ES-I3 (cell line): ENCODE data around the gene BCL2.

Experiments
- H3K36me3 ChIP-seq: 2 replicates; pipeline ENCODE4 v1.6.1; 2013; ENCODE audit warnings: mild to moderate bottlenecking, low read length, control low read depth, moderate library complexity; ENCODE audit not compliant: insufficient read depth
- H3K4me1 ChIP-seq: 2 replicates; pipeline ENCODE4 v1.6.1; 2013; ENCODE audit warnings: mild to moderate bottlenecking, control low read depth, low read length; ENCODE audit not compliant: insufficient read depth
- H3K9ac ChIP-seq: 2 replicates; pipeline ENCODE4 v1.6.1; 2013; ENCODE audit warnings: low read depth, mild to moderate bottlenecking, low read length, moderate library complexity
- H3K9me3 ChIP-seq: 2 replicates; pipeline ENCODE4 v1.6.1; 2013; ENCODE audit warnings: mild to moderate bottlenecking, low read length, moderate library complexity; ENCODE audit not compliant: control insufficient read depth, insufficient read depth

The BCL2 gene

DNA sequence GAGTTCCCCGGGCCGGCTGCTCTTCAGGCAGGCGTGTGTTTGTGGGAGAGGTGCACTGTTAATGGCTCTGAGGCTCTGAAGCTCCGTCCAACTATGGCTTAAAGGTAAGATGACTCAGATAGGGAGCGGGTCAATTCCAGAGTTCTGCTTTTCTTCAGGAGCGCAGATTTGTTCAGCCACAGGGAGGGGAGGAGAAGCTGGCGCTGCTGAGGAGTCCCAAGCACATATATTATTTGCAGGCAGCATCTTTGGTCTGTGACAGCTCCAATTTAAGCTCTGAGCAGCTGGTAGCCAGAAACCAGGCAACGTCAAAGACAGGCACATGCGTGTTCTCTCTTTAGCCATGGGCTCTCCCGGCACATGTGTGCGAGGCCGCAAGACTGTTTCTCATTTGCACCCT lies 229.2 kb downstream of the BCL2 start:
- Histone ChIP-seq H3K9ac (no peak overlapping the region), H3K36me3 (no peaks in the 10 kb centered on the region), H3K4me1 (0 out of 2 replicates have a peak, but pooled peaks cover 3% of the 10 kb centered on the region), H3K9me3 (no peaks in the 10 kb centered on the region)

DNA sequence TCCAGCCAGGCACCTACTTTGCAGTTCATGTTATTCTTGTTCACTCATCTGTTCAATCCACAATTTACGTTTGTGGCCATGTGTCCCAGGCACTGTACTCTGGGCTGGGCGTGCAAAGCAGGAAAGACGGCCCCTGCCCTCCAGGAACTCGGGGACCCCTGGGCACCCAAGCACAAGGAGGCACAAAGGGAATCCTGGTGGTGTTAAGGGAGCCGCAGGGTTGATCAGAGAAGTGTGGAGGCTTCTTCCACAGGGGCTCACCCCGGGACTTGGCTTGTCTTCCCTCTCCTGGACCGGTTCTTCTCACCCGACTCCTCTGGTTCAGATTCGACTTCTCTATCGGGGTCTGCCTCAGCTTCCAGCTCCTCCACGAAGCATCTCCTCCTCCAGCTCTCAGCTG lies 230.5 kb downstream of the BCL2 start:
- Histone ChIP-seq H3K9ac (no peak overlapping the region), H3K9me3 (no peaks in the 10 kb centered on the region), H3K36me3 (no peaks in the 10 kb centered on the region), H3K4me1 (0 out of 2 replicates have a peak, but pooled peaks cover 3% of the 10 kb centered on the region)

DNA sequence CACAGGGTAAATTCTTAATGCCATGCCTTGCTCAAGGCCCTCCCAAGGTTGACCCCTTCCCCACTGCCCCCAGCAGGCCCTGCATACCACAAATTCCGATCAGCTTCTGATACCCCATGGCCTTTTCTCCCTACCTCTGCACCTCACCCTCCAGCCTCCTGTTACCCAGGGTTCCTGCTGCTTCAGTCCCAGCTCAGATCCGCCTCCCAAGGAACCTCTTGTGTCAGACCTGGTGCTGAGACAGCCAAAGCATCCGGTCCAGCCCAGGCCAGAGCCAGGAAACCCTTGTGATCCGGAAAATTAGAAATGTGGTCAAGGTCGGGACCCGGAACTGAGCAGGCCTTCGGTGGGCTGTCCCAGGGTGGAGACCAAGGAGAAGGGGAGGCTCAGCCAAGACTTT lies 231.3 kb downstream of the BCL2 start:
- Histone ChIP-seq H3K4me1 (0 out of 2 replicates have a peak, but pooled peaks cover 3% of the 10 kb centered on the region), H3K9me3 (no peaks in the 10 kb centered on the region), H3K9ac (no peak overlapping the region), H3K36me3 (no peaks in the 10 kb centered on the region)

DNA sequence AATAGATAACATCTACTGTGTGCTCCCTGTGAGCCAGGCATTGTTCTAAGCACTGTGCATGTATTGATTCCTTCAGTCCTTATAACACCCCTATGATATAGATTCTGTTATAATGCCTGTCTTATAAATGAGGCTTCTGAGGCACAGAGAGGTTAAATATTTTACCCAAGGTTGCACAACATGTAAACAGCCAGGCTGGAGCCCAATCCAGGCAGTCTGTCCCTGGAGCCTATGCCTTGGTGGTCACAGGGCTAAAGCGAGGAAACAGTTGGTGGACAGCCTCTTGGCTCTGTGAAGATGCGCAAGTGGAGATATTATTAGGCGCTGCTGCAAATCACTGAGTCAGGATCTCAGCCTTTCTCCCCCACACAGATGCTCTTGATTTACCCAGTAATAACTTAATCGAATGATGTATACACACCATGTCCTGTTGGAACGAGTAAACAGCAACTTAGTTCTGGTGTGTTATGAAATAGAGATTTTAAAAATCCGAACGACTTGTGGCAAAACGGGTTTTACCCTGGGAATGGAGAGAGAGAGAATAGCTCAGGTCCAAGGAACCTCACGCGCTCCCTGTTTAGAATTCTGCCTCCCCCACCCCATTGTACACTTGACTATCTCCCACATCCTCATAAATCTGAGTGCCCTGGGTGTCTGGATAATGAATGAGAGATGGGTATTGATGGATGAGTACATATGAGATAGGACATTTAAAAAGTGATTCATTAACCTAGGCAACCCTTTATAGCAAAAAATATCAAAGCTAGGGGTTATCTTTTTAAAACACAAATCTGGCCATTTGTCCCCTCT lies 231.9 kb downstream of the BCL2 start:
- no peak overlapping the region for H3K9ac ChIP-seq
- H3K4me1 ChIP-seq: 0 out of 2 replicates have a peak, but pooled peaks cover 3% of the 10 kb centered on the region
- no peaks in the 10 kb centered on the region for H3K36me3 ChIP-seq
- no peaks in the 10 kb centered on the region for H3K9me3 ChIP-seq

DNA sequence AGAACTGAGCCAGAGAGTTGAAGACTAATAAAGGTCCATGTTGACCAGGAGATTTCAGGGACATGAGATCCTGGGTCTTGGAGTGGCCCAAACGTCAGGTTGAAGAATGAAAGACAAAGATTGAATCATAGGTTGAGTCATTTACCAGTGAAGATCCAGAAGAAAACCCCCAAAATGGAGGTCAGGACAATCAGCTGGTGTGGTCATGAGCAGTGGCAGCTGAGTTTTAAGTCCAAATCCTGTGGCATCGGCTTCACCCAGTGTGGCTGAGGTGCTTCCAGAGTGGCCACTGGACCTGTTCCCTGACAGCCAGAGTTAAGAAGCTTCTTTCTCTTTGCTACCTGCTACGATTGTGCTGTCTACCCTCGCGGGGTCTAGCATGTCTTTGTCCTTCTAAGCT lies 234.0 kb downstream of the BCL2 start:
- Histone ChIP-seq H3K36me3 (no peaks in the 10 kb centered on the region), H3K9me3 (no peaks in the 10 kb centered on the region)

DNA sequence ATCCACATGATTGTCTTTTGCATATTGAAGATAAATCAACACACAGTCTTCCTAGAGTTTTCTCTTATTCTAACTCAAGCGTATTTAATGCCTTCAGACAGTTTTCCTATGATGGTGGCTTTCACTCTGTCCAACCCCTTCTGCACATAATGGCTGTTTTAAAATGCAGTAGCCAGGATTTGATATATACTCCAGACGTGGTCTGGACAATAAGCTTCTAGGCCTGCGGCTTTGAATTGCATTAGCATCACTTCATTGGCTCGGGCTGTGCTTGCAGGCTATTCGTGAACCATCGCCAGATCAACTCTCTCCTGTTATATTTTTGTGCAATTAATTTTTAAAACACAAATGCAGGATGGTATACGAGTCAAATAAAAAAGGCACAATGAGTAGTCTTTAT lies 235.3 kb downstream of the BCL2 start:
- Histone ChIP-seq H3K9ac (no peak overlapping the region), H3K4me1 (0 out of 2 replicates have a peak, but pooled peaks cover 3% of the 10 kb centered on the region), H3K36me3 (no peaks in the 10 kb centered on the region), H3K9me3 (no peaks in the 10 kb centered on the region)

More for the DNA sequence above, 234.0 kb downstream of the BCL2 start:
- no peak overlapping the region for H3K9ac ChIP-seq
- H3K4me1 ChIP-seq: 0 out of 2 replicates have a peak, but pooled peaks cover 3% of the 10 kb centered on the region

DNA sequence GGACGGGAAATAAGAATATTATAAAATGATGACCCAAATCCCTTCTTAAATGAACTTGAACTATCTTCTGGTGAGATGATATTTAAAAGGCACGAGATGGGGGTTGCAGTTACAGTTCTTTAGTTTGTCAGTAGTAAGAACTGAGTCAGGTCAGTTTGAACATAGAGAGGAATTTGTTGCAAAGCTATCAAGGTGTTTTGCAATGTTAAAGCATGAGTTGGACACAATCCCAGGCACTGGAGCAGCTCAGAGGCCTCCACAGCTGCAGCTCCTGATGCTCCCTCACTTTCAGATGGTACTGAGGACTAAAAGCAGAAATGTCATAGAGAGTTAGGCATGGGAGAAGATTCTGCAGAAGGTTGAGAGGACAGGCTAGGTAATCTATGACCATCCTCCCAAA lies 236.0 kb downstream of the BCL2 start:
- Histone ChIP-seq H3K4me1 (0 out of 2 replicates have a peak, but pooled peaks cover 2% of the 10 kb centered on the region), H3K9me3 (no peaks in the 10 kb centered on the region), H3K36me3 (no peaks in the 10 kb centered on the region), H3K9ac (no peak overlapping the region)

DNA sequence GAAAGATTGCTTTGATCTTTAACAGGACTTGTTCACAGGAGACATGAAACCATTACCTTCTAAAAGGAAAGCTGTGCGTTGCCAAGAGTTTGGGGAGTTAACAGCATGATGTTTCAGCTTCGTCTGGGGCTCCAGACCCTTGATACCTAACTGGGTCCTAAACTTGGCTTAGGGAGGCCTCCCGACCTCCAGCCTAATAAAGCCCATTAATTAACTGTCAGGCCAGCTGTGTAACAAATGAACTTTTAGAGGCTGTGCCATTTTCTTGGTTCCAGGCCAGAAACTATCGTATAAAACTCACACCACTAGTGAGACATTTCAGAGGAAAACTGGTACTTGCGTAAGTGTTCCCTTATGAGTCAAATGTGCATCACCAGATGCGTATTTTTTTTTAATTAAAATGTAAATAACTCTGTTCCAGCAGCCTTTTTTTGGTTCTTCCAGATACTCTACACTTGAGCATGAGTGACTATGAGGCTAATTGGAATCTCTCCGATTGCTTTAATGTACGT lies 236.5 kb downstream of the BCL2 start:
- Histone ChIP-seq H3K36me3 (no peaks in the 10 kb centered on the region), H3K9me3 (no peaks in the 10 kb centered on the region), H3K4me1 (no peaks in the 10 kb centered on the region), H3K9ac (no peak overlapping the region)

DNA sequence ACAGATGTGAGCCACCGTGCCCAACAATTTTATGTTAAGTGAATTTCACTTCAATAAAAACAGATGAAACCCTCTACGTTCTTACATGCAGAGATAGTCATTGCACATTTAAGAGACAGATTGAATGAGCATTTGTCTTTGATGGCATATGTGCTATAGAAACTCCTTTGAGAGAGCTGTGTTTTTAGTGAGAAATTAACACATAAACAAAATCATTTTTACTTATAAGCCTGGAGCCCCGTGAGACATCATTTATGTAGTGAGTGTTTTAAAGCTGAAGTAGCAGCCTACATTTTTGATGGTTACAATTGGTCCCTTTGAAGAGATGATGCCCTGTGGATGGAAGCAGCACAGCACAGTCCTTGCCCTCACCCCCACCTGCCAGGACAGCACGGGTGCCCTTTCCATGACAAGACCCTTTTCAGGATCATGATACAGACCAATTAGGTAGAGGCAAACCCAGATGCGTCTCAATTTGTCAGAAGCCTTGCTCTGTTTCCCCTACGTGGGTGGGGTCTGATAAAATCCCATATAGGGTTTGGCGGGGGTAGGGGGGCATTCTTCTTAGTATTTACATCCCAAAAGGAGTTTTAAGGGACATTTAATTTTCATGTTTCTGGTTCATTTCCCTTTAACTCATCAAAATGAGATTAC lies 237.1 kb downstream of the BCL2 start:
- Histone ChIP-seq H3K36me3 (no peaks in the 10 kb centered on the region), H3K9me3 (no peaks in the 10 kb centered on the region), H3K4me1 (no peaks in the 10 kb centered on the region), H3K9ac (no peak overlapping the region)

DNA sequence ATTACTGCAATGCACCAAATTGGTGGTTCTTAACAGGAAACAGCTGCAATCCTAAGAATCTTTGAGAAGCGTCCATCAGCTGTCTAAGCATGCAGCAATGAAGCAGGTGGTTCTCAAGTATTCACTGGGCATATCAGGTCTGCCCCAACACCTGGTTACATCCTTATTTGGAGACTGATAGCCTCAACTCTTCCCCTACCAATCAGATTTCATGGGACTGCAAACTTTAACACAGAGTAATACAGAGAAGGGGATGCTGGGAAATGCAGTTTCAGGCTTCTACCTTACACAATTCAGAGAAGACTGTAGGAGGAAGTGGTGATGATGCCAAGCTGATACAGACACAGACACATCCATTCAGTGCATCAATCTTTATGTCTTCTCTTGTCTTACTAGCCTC lies 240.5 kb downstream of the BCL2 start:
- Histone ChIP-seq H3K9me3 (no peaks in the 10 kb centered on the region), H3K36me3 (no peaks in the 10 kb centered on the region), H3K9ac (no peak overlapping the region), H3K4me1 (no peaks in the 10 kb centered on the region)

DNA sequence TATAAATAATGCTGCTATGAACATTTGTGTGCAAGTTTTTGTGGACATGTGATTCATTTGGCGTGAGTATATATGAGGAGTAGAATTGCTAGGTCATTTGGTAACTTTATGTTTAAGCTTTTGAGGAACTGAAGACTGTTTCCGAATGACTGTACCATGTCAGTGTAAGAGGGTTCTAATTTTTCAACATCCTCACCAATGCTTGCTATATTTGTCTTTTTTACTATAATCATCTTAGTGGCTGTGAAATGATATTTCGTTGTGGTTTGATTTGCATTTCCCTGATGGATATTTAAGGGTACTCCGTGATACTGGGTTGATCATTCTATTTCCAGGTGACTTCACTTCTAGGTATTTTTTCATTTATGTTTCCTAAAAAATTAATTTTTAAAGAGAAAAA lies 241.1 kb downstream of the BCL2 start:
- H3K9me3 ChIP-seq: no peaks in the 10 kb centered on the region
- H3K4me1 ChIP-seq: no peaks in the 10 kb centered on the region
- H3K36me3 ChIP-seq: no peaks in the 10 kb centered on the region
- H3K9ac ChIP-seq: no peak overlapping the region

DNA sequence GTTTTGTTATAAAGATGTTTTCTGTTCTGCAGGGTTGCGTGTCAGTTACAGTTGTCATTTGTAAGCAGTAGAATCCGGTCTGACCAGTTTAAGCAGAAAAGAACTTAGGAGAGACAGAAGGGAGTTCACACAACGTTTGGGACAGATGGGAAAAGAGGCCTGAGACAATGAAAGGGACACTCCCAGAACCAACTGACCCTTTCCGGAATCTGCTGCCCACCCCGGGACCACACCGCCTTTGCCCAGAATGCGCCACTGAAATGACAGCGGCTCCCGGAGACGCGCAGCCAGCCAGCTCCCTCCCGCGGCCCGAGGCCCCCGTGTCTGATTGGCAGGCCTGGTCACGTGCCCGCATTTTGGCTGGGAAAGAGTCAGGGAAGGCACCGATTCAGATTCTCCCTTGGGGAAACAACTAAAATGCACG lies 244.6 kb downstream of the BCL2 start:
- Histone ChIP-seq H3K36me3 (no peaks in the 10 kb centered on the region), H3K9me3 (no peaks in the 10 kb centered on the region), H3K4me1 (no peaks in the 10 kb centered on the region), H3K9ac (peak overlapping the region; percentile 86)

DNA sequence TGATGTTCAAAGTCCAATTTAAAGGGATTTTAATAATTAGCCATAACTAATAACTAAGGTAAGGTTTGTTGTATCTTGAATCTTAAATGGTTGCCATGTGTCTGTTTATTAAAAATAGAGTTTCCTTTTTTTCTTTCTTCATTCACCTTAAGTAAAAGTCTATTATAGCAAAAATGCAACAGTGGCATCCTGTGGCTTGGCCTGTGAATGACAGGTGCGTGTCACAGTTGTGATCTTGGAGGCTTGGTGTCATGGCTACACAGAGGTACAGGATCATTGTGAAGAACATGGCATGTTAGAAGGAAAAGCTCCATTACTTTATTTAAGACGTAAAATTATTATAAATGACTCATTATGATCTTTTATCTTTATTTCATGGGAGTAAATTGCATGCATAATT lies 246.1 kb downstream of the BCL2 start:
- Histone ChIP-seq H3K9me3 (no peaks in the 10 kb centered on the region), H3K4me1 (no peaks in the 10 kb centered on the region), H3K36me3 (no peaks in the 10 kb centered on the region), H3K9ac (no peak overlapping the region)
